GM18519 (cell line): ENCODE results near the gene NVL.
A peak's percentile ranks its signal among the peaks of the same experiment; 100 is the strongest.

Experiments
- ATAC-seq: cut with Tn5 transposase; IDR thresholded peaks from one replicate; pipeline ENCODE4 v1.9.1; 2021; ENCODE audit warnings: mild to moderate bottlenecking, moderate library complexity; ENCODE audit not compliant: unreplicated experiment, low FRiP score

NVL gene

DNA sequence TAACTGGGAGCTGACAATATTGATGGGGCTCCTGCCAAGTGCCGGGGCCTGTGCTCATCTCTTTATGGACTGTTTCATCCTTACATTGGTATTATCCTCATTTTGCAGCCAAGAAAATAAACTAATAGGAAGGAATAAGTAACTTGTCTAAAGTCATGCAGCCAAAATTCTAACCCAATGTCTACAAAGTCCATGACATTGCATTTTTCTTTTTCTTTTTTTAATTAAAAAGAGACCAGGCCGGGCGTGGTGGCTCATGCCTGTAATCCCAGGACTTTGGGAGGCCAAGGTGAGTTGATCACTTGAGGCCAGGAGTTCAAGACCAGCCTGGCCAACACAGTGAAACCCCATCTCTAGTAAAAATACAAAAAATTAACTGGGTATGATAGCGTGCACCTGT, 128.1 kb downstream of the NVL start:
- no peak for ATAC-seq

DNA sequence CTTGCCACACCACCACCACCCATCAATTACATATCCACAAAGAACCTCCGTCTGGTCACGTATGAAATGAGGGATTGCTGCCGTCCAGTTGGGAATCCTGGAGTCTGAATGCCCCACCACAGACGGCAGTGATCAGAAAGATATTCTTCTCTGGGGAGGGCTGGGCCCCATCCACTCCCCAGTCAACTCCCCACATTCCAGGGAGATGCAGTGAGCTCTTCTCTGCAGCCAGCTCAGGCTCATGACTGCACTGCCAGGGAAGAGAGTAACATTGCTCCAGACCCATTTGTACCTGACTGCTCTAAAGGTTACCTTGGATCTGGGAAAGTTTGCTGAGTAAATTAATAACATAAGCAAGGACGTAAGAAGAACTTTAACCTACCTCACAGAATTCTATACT, 128.6 kb downstream of the NVL start:
- no peak for ATAC-seq

DNA sequence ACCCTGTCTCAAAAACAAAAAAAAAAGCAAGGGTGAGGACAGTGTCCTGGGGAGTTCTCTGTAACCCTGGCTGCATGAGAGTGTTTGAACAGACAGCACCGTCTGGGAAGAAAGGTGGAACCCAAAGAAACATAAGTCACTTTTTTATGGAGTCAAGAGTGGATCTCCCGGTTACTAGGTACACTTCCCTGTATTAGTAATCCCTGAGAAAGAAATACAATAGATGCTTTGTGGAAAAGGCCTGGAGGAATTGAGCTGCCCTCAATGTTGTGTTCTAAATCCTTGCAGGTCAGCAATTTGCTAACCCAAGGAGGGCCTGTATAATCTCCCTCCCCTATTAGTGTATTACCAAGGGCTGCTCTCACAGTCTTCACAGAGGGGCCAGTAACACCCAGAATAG, 130.3 kb downstream of the NVL start:
- ATAC-seq: no peak

DNA sequence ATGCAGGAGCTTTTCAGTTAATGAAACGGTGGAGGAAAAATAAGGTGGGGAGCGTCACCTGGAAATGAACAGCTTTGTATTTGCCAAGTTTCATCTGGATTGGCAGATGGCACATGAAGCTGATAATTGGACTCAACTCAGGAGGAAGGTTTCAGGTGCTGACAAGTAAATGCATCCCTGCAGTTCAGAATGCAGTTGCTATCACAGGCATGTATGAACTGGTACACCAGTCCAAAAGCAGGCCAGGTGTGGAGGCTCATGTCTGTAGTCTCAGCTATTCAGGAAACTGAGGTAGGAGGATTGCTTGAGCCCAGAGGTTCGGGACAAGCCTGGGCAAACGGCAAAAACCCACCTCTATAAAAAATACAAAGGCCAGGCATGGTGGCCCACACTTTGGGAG, 131.4 kb downstream of the NVL start:
- ATAC-seq: no peak

DNA sequence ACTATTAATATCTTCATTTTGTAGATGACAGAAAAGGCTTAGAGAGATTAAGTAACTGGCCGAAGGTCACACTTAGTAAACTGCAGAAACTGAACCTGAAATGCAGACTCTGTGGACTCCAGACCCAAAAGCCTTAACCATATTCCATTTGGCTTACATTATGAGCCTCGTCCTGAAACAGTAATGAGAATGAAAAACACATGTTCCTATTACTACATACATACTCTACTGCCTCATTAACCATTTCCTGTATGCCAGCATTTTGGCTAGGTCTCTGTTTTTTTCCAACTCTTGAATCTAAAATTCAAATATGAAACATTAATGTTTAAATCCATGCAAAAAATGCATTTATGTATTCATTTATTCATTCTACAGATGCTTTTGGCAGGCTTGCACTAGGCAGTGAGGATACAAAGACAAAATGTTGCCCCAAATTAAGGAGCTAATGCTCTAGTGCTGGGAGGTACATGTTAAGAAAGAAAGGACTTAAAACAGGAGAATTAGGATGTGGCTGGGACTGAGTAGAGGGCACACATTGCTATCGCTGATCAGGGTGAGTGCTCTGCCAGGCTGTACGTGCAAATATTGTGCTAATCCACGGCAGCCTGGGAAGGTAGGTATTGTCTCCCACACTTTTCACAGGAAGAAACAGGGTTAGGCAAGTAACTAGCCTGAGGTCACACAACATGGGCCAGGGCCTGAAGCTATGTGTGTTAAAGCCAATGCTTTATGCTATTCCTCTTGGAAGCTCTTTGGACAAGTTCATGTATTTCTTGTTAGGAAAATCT, 133.0 kb downstream of the NVL start:
- no peak for ATAC-seq

DNA sequence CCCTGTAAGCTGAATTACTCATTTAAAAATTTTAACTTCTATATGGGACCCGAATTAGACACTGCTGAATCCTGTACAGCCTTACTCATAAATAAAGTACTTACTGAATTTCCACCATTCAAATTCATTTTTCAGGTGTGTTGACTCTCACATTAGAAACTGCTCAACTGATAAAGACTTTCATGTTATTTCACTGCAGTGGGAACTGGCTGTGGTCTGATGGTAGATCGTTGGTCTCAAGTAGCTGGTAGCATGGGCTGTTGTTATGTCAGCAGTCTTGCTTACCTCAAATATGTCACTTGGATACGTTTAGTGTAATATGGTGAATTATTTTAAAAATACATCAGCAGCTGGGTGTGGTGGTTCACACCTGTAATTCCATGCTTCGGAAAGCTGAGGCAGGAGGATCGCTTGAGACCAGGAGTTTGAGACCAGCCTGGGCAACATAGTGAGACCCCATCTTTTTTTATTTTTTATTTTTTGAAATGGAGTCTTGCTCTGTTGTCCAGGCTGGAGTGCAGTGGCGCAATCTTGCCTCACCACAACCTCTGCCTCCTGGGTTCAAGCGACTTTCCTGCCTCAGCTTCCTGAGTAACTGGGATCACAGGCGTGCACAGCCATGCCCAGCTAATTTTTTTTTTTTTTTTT, 136.5 kb downstream of the NVL start:
- ATAC-seq: no peak

DNA sequence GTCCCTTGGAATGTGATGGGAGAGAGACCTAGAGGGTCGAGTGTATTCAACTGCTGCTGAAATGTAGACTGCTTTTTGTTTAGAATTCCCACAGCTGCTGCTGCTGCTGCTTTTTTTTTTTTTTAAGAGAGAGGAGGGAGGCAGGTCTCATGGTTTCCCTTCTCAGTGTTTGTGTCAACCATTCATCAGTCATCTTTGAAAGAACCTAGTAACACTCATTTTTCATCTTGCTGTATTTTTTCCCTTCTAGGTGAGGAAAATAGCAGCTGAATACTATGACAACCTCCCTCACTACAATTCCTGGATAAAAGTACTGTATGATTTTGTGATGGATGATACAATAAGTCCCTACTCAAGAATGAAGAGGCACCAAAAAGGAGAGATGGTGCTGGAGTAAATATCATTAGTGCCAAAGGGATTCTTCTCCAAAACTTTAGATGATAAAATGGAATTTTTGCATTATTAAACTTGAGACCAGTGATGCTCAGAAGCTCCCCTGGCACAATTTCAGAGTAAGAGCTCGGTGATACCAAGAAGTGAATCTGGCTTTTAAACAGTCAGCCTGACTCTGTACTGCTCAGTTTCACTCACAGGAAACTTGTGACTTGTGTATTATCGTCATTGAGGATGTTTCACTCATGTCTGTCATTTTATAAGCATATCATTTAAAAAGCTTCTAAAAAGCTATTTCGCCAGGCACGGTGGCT, 137.7 kb downstream of the NVL start:
- ATAC-seq: peak; percentile 56

DNA sequence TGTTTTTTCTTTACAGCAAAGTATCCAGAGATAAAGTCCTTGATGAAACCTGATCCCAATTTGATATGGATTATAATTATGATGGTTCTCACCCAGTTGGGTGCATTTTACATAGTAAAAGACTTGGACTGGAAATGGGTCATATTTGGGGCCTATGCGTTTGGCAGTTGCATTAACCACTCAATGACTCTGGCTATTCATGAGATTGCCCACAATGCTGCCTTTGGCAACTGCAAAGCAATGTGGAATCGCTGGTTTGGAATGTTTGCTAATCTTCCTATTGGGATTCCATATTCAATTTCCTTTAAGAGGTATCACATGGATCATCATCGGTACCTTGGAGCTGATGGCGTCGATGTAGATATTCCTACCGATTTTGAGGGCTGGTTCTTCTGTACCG, 140.4 kb downstream of the NVL start:
- ATAC-seq: no peak

DNA sequence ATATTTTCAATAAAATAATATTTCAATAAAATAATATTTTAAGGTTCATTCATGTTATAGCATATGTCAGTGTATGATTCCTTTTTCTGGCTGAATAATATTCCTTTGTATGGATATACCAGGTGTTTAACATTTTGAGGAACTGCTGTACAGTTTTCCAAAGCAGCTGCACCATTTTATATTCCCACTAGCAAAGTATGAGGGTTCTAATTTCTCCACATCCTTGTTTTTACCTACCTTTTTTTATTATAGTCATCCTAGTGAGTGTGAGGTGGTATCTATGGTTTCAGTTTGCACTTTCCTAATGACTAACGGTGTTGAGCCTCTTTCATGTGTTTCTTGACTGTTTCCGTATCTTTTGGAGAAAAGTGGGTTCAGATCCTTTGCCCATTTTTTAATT, 141.7 kb downstream of the NVL start:
- no peak for ATAC-seq

DNA sequence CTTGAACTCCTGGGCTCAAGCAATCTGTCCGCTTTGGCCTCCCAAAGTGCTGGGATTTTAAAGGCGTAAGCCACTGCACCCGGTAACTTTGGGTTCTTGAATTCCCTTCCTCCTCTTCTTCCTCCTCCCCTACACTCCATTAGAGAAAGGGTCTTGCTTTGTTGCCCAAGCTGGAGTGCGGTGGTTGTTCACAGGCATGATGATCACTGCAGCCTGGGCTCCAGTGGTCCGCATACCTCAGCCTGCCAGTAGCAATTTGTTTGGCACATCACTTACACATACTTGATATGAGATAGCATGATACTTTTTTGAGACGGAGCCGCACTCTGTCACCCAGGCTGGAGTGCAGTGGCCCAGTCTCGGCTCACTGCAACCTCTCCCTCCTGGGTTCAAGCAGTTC, 144.8 kb downstream of the NVL start:
- no peak for ATAC-seq

DNA sequence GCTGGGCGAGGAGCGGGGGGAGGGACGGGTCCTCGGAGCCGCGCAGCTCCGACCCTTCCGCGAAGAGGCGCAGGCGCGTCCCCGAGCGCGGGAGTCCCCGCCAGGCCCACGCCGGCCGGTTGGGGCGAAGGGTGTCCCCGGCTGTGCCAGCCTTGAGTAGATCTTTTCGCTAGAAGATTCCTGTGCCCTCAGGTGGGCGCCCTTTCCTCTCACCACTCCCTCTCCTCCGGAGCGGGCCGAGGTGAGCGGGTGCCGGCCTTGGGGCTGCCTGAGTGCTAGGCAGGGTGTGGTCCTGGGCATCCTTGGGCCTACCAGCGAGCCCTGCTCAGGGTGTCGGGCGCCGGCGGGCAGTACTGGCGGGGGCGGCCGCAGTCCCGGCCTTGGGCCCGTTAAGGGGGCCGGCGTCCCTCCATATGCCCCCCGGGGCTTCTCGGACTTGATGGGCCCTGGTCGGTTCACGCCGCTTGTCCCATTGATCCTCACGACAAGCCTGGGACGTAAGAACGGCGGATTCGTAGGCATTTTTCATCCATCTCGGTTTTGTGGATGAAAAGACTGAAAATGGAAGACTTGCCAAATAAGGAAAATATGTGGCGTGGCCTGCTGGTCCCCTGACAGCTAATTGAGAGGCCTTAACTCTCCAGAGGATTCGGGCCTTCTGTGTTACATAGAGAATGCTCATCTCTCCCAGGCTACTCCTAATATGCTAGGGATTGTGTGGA, 146.2 kb downstream of the NVL start:
- peak; percentile 36 for ATAC-seq

DNA sequence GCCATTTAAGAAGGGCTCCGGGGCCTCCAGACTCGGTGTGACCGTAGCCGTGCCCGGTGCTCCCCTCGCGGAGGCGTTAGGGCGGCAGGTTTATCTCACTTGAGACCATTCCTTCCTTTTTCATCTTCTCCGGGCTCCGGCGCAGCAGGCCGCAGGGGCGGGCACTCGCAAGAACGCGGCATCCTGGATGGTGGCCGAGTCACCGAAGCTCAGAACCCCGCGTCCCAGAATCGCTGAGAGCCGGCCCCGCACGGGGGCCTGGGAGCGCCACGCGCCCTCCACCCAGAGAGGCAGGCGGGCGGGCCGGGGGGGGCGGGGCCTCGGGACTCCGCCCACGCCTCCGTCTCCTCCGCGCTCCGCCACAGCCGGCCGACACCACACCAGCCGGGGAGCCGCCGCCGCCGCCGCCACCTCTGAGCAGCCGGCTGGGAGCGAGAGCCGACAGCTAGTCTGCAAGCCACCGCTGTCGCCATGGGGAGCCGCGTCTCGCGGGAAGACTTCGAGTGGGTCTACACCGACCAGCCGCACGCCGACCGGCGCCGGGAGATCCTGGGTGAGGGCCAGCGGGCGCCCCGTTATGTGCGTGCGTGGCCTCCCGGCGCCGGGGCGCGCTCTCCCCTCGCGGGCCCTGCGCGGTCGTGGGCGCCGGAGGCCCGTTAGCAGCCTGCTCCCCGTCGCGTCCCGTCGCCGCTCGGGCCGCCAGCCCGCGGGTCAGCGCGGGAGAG, 146.9 kb downstream of the NVL start, which contains the start of gene DEGS1:
Gene DEGS1 (plus strand): TSS at position 375 of the 725 bp plus-strand sequence. CDS start 97 bp downstream, at position 472.
- peak; percentile 35 for ATAC-seq

DNA sequence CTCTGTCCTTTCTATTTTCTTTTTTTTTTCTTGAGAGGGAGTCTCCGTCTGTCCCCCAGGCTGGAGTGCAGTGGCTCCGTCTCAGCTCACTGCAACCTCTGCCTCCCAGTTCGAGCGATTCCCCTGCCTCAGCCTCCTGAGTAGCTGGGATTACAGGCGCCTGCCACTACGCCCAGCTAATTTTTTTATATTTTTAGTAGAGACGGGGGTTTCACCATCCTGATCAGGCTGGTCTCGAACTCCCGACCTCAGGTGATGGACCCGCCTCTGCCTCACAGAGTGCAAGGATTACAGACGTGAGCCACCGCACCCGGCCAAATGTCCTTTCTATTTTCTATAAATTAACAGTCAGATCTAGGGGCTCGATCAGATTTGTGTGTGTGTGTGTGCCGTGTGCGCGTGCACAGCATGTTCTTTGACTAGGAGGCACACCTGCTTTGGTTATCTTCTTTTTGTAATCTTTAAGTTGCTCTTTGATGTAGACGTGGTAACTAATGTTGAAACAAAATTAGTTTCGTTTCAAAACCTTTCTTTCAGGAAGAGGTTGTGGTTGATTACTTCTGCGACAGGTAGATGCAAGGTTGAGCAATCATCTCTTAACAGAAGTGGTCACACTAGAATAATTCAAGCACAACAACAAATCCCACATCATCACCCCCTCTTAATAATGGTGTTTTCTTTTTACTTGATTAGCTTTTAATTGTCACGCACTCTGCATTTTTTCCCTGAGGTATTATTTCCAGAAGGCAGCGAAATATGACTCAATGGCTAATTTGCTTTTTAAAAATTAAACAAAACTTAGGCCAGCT, 147.7 kb downstream of the NVL start:
- ATAC-seq: peak; percentile 57

DNA sequence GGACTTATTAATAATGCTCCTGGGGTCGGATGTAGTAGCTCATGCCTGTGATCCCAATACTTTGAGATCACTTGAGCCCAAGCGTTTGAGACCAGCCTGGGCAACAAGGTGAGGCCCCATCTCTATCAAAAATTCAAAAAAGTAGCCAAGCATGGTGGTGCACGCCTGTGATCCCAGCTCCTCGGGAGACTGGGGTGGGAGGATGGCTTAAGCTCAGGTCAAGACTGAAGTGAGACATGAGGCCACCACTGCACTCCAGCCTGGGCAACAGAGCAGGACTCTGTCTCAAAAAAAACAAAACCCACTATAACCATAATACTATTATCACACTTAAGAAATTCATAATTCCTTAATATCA, 148.5 kb downstream of the NVL start:
- no peak for ATAC-seq

DNA sequence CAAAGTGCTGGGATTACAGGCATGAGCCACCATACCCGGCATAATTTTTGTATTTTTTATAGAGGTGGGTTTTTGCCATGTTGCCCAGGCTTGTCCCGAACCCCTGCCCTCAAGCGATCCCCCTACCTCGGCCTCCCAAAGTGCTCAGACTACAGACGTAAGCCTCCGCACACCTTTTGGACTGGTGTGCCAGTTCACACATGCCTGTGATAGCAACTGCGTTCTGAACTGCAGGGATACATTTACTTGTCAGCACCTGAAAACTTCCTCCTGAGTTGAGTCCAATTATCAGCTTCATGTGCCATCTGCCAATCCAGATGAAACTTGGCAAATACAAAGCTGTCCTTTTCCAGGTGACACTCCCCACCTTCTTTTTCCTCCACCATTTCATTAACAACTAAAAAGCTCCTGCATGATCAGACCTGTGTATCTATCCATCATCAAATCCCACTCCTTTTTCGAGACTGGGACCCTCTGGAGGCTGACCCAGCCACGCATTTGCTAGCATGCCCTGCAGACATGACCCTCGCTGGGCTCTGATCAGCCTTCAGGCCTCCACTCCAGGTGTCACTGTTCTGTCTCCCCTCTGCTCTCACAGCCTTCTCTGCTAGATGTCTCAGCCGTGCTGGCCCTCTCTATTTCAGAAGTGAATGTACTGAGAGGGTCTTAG, 149.1 kb downstream of the NVL start:
- no peak for ATAC-seq

DNA sequence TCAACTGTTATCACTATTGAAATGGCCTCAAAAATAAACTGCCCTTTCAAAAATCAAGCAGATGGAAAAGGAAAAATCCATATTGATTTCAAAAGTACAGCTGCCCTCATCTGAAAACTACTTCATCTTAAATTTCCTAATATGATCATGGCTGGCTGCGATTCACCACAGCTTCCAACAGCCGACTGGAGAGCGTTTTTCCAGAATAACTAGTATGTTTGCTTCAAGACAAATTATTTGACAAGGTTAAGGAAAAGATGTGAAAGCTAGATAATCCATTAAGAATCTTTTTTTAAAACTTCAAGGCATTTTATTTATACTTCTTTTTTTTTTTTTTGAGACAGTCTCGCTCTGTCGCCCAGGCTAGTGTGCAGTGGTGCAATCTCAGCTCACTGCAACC, 151.1 kb downstream of the NVL start:
- no peak for ATAC-seq

DNA sequence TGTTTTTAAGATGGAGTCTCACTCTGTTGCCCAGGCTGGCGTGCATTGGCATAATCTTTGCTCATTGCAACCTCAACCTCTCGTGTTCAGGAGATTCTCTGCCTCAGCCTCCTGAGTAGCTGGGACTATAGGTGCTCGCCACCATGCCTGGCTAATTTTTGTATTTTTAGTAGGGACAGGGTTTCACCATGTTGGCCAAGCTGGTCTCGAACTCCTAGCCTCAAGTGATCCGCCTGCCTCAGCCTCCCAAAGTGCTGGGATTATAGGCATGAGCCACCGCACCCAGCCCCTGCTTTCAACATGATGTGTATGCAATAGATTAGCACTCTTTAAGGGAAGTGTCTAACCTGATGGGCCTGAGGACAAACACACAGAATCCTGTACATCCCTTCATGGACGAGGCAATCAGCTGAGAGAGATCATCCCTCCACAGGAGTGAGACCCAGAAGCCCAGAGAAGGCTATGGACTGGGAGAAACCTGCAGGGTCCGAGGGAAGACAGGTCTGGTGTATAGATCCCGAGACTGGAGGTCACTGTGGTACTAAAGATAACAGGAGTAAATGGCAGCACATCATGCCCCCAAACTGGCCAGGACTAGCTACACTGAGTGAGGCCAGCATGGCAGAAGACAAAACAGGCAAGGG, 152.5 kb downstream of the NVL start:
- no peak for ATAC-seq
